Pericardium fibroblast (primary cell): ENCODE data around the gene HCK. TPM values are rescaled to one million over a fixed set of nuclear protein-coding genes. Genes with fewer than 3 reads are reported as not detected.

Experiments
- total RNA-seq: library from RNA; depleted of rRNA; stranded (reverse); fragments of >200 nt; gene quantifications from 2 replicates; pipeline ENCODE4 v1.2.3, GENCODE V29; 2015

HCK gene
- not detected in 2 replicates for total RNA-seq

DNA sequence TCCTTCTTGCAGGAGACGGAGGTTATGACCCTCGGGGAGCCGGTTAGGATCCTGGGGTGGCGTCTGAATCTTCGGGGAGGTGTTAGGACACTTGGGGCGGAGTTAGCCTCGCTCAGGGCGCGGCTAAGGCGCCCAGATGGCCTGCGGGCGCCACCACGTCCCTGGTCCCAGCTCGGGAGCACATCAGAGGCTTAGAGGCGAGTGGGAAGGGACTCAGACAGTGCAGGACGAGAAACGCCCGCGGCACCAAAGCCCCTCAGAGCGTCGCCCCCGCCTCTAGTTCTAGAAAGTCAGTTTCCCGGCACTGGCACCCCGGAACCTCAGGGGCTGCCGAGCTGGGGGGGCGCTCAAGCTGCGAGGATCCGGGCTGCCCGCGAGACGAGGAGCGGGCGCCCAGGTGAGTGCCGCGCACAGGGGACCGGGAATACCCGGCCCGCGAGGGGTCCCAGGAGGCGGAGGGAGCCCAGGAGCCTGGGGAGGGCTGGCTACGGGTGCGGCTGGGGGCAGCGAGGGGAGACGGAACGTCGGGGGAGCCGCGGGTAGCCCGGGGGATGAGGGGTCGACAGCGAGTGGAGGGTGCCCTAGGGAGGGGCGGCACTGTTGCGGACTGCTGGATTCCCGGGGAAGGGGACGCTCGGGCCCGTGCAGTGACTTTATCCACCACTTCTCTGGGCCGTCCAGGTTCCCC lies at the start of gene HCK:
Gene HCK, plus strand, starts transcription at position 153 of the 688 bp plus-strand sequence.

DNA sequence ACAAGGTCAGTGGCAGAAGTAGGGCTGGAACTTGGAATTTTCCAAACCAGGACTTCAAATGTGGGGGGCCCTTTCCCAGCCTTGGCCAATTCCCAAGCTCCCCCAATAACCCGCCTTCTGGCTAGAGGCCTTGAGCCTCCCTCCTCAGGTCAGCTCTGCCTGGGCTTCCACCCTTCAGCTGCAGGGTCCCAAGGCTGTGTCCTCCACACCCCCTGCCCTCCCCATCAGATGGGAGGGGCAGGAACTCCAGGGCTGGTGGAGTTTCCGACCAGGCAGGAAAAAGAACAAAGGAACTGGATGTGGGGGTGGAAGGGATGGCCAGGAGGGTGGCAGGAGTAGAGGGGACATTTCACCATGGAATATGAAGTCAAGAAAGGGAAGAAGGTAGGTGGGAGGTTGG lies 41.9 kb upstream of the HCK start, which contains the start of gene CCM2L:
Gene CCM2L, plus strand, starts transcription at position 338 of the 400 bp plus-strand sequence. Its CDS starts 17 bp downstream, at position 355.

DNA sequence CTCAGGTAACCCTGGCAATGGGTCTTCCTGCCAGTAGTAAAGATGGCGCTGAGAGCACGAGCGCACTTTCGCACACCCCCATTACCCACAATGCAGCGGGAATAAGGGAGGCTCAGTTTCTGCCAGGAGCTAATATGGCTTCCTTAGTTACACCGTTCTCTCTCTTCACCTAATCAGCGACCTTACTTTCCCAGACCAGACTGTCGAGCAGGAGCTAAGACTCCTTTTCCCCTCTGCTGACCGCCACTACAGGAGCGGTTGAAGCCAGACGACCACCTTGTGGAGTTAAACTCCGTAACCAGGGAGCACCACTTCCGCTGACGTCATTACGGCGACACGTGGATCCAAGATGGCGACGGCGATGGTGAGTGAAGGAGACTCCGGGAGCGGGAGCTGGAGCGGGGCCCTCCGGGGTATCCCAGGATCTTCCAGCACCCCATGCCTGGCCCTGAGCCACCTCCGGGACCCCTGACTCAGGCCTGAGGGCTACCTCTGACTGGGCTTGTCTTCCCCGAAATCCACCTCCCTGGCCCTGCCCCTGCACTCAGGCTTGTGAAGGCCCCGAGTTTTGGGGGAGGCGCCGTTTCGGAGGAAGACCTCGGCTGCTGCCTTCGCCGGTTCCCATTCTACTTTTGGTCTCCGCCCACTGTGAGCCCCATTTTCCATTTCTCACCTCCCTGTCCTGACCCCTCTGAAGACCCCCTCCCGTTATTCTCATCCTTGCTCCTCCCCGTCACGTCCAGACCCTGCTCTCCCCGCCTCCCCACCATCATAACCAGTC lies 57.5 kb downstream of the HCK start, which contains the start of gene TM9SF4:
Gene TM9SF4, plus strand, starts transcription at position 323 of the 781 bp plus-strand sequence. Its CDS starts 27 bp downstream, at position 350.

Other genes with a start within 250 kb of the HCK start
- not detected in 2 replicates for gene MYLK2, start 232.9 kb upstream of the HCK start, total RNA-seq
- gene FOXS1, start 206.6 kb upstream of the HCK start, total RNA-seq, result 1.1 TPM in 1 of 2 replicates, not detected in the other
- 0.09 and 0.70 TPM in 2 replicates for gene DUSP15, start 181.7 kb upstream of the HCK start, total RNA-seq
- gene TTLL9, start 181.6 kb upstream of the HCK start, total RNA-seq, result not detected in 2 replicates
- gene PDRG1, start 100.2 kb upstream of the HCK start, total RNA-seq, result 5.4 and 11.9 TPM in 2 replicates
- not detected in 2 replicates for gene XKR7, start 84.1 kb upstream of the HCK start, total RNA-seq
- not detected in 2 replicates for gene CCM2L, start 41.8 kb upstream of the HCK start, total RNA-seq
- 30.5 and 36.3 TPM in 2 replicates for gene TM9SF4, start 57.5 kb downstream of the HCK start, total RNA-seq
- 4.2 and 5.5 TPM in 2 replicates for gene PLAGL2, start 155.5 kb downstream of the HCK start, total RNA-seq
- 36.5 and 37.8 TPM in 2 replicates for gene POFUT1, start 155.6 kb downstream of the HCK start, total RNA-seq
- gene KIF3B, start 225.4 kb downstream of the HCK start, total RNA-seq, result 16.0 and 17.4 TPM in 2 replicates